IPS-NIHi7 (cell line): ENCODE measurements around the gene POTEI.
"Not testable (repeated sequence)": the region's sequence is repeated elsewhere in the genome, so short reads cannot be mapped to it uniquely, and the experiment has no call there.

Experiments used
- DNase-seq: peaks from one replicate; pipeline ENCODE4 v3.0.0; 2012; ENCODE audit warnings: mixed read lengths; ENCODE audit errors: extremely low spot score

POTEI gene

DNA sequence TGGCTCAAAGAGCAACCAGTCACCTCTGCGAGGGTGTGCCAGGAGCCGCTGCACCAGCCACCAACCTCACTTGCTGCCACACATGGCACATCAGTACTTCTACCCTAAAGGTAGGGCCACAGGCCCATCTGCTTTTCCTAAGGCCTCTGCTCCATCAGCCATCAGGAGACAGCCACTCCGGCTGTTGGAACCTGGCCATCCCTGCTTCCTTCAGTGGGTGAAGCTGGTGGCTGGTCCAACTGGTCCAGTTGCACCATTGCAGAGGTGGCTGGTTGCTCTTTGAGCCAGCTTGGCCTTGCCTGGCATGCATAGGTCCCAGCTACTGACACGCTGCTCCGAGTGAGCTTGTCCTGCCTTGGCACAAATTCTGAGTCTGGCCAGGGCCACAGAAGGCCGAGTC is 53.7 kb downstream of the POTEI start:
- DNase-seq, result not testable (repeated sequence)

GRCh38 chr2:130454712-130455083 is 54.4 kb downstream of the POTEI start:
- DNase-seq, result not testable (repeated sequence)

- DNase-seq, result not testable (repeated sequence)
Observed at GRCh38 chr2:130453955-130454711, 55.0 kb downstream of the POTEI start.

DNA sequence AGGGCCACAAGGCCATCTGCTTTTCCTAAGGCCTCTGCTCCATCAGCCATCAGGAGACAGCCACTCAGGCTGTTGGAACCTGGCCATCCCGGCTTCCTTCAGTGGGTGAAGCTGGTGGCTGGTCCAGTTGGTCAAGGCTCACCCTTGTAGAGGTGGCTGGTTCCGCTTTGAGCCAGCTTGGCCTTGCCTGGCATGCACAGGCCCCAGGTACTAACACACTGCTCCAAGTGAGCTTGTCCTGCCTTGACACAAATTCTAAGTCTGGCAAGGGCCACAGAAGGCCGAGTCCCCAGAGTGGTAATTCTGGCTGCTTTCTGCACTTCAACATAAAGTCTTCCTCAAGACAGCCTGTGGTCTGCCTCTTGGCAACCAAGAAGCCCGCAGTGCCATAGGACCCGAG is 56.2 kb downstream of the POTEI start:
- DNase-seq, result not testable (repeated sequence)

- not testable (repeated sequence) for DNase-seq
Observed at GRCh38 chr2:130451823-130452222, 57.3 kb downstream of the POTEI start.

GRCh38 chr2:130451278-130451677 is 57.9 kb downstream of the POTEI start:
- DNase-seq, result not testable (repeated sequence)

- DNase-seq, result not testable (repeated sequence)
Observed at GRCh38 chr2:130450366-130450765, 58.8 kb downstream of the POTEI start.

- not testable (repeated sequence) for DNase-seq
Observed at GRCh38 chr2:130427631-130428030, 81.5 kb downstream of the POTEI start.

- not testable (repeated sequence) for DNase-seq
Observed at GRCh38 chr2:130418845-130419244, 90.3 kb downstream of the POTEI start.

DNA sequence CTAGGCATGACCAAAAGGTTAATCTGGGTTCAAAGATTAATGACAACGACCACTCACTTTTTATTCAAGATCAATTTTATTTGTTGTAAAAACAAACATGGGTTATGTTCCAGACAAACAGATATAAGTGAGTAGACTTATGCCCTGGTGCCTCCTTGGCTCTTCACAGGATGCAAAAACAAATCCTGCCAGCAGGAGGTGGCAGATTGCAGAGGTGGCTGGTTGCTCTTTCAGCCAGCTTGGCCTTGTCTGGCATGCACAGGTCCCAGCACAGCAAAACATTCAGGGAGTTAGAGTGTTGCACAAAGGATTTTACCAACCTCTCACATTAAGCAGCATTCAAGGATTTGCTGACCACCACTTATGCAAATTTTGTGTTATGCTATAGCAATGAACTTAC is 92.4 kb downstream of the POTEI start:
- not testable (repeated sequence) for DNase-seq
